ENCODE results near the gene ARID1B. TPM values are rescaled to one million over a fixed set of nuclear protein-coding genes. Genes with fewer than 3 reads are reported as not detected.
A peak's percentile ranks its signal among the peaks of the same experiment; 100 is the strongest.

ARID1B gene
- total and polyA plus RNA-seq, 9 of the 15 experiments (the other 6 are each of a cell fraction or from before 2014, with no cell fraction given) = 12.5 to 50.5 (median 25.8) TPM

DNA sequence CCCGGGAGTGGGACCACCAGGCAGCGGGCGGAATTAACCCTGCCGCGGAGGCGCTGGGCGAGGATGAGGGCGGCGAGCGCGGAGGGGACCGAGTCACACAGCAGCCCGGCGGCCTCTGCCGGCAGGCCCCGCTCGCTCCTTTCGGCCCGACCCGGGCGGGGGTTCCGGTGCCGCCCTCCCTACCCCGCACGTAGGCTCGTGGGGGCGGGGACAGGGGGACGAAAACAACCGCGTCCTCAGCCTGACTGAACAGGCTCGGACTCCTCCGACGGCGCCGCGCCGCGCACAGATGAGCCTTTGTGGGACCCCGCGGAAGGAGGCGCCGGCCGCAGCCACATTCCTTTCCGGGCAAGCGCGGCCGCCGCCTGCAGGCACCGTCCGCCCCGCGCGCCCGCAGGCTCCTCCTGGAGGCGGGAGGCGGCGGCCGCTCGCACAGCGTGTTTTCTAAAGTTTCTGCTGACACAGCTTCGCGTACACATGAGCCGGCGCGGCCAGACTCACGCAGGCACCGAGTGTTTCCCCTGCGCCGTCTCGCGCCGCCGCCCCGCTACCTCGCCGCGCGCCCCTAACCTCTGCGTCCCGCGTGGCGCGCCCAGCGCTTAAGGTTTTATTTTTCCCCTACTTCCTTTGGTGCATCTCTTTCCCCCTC, 244.3 kb downstream of the ARID1B start (continued):
- TF ChIP-seq MTA1 (IDR thresholded peaks at IDR 0.05; ENCODE audit: borderline replicate concordance) (peak; percentile 54; the same call in 1 of the 2 replicates), CCAR2 (IDR thresholded peaks at IDR 0.05; ENCODE audit: low read depth, low read length) (no peak), STAT5A (IDR thresholded peaks at IDR 0.05; ENCODE audit: borderline replicate concordance, low read length) (no peak), ZNF766 (CRISPR knock-in tag; conservative IDR thresholded peaks at IDR 0.05) (peak; percentile 61; the same call in 1 of the 2 replicates), POLR3G (IDR thresholded peaks at IDR 0.05; ENCODE audit: extremely low read depth, insufficient read length, insufficient replicate concordance) (no peak), YBX1 (IDR thresholded peaks at IDR 0.05) (no peak), DACH1 (IDR thresholded peaks at IDR 0.05; ENCODE audit: partially characterized antibody) (no peak), NRF1 (conservative IDR thresholded peaks at IDR 0.05 in 1 of 2, IDR thresholded peaks at IDR 0.05 in 1 of 2) (peak; percentile 79 to 82), ADNP (tag; IDR thresholded peaks at IDR 0.05) (no peak), NFE2L1 (tag; IDR thresholded peaks at IDR 0.05; ENCODE audit: borderline replicate concordance, low read depth) (no peak), TOE1 (IDR thresholded peaks at IDR 0.05; ENCODE audit: borderline replicate concordance) (peak; percentile 66), TOE1 (CRISPR knock-in tag; IDR thresholded peaks at IDR 0.05; ENCODE audit: borderline replicate concordance, low read depth) (no peak), ATF2 (CRISPR knock-in tag; IDR thresholded peaks at IDR 0.05) (no peak)
- TF ChIP-seq, protein P1, sequence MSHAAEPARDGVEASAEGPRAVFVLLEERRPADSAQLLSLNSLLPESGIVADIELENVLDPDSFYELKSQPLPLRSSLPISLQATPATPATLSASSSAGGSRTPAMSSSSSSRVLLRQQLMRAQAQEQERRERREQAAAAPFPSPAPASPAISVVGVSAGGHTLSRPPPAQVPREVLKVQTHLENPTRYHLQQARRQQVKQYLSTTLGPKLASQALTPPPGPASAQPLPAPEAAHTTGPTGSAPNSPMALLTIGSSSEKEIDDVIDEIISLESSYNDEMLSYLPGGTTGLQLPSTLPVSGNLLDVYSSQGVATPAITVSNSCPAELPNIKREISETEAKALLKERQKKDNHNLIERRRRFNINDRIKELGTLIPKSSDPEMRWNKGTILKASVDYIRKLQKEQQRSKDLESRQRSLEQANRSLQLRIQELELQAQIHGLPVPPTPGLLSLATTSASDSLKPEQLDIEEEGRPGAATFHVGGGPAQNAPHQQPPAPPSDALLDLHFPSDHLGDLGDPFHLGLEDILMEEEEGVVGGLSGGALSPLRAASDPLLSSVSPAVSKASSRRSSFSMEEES (CRISPR knock-in tag; IDR thresholded peaks at IDR 0.05) = no peak
- TF ChIP-seq, protein P2, sequence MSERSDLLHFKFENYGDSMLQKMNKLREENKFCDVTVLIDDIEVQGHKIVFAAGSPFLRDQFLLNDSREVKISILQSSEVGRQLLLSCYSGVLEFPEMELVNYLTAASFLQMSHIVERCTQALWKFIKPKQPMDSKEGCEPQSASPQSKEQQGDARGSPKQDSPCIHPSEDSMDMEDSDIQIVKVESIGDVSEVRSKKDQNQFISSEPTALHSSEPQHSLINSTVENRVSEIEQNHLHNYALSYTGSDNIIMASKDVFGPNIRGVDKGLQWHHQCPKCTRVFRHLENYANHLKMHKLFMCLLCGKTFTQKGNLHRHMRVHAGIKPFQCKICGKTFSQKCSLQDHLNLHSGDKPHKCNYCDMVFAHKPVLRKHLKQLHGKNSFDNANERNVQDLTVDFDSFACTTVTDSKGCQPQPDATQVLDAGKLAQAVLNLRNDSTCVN (CRISPR knock-in tag; IDR thresholded peaks at IDR 0.05) = no peak; the same call in 1 of the 2 replicates
- TF ChIP-seq, protein P3, sequence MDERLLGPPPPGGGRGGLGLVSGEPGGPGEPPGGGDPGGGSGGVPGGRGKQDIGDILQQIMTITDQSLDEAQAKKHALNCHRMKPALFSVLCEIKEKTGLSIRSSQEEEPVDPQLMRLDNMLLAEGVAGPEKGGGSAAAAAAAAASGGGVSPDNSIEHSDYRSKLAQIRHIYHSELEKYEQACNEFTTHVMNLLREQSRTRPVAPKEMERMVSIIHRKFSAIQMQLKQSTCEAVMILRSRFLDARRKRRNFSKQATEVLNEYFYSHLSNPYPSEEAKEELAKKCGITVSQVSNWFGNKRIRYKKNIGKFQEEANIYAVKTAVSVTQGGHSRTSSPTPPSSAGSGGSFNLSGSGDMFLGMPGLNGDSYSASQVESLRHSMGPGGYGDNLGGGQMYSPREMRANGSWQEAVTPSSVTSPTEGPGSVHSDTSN (CRISPR knock-in tag; IDR thresholded peaks at IDR 0.05; ENCODE audit: low read depth) = no peak
- TF ChIP-seq, protein P3 (tag; conservative IDR thresholded peaks at IDR 0.05; ENCODE audit: low read depth) = no peak
- TF ChIP-seq, protein P4, sequence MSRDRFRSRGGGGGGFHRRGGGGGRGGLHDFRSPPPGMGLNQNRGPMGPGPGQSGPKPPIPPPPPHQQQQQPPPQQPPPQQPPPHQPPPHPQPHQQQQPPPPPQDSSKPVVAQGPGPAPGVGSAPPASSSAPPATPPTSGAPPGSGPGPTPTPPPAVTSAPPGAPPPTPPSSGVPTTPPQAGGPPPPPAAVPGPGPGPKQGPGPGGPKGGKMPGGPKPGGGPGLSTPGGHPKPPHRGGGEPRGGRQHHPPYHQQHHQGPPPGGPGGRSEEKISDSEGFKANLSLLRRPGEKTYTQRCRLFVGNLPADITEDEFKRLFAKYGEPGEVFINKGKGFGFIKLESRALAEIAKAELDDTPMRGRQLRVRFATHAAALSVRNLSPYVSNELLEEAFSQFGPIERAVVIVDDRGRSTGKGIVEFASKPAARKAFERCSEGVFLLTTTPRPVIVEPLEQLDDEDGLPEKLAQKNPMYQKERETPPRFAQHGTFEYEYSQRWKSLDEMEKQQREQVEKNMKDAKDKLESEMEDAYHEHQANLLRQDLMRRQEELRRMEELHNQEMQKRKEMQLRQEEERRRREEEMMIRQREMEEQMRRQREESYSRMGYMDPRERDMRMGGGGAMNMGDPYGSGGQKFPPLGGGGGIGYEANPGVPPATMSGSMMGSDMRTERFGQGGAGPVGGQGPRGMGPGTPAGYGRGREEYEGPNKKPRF (IDR thresholded peaks at IDR 0.05; ENCODE audit: low read depth, low read length) = no peak
